Measurements from ENCODE around the gene ADAM22.

DNA sequence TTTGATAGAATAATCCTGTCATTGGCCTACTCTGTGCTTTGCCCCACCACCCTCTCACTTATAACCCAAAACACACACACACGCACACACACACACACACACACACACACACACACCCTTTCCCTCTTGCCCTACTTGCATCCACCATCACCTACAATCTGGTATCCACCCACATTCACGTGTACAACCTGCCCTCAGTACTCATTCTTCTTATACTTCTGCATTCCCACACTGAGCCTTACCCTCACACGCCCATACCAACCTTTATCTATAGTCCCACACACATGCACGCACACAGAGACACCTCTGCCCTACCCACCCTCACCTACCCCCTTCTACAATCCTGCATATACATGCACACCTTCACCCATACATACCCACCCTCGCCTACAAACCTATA is 296.6 kb downstream of the ADAM22 start:
- TF ChIP-seq CTCF (IDR thresholded peaks at IDR 0.05) (no peak), POLR2A (IDR thresholded peaks at IDR 0.05) (no peak)

Data from ovary (tissue), 3 donors.